NCI-H2029 treated with DMSO at 0.1 percent for 48 hours (cell line): ENCODE data around the gene IPO11.
"Not testable (repeated sequence)": the region's sequence is repeated elsewhere in the genome, so short reads cannot be mapped to it uniquely, and the experiment has no call there.

Experiments used
- DNase-seq: peaks from one replicate; lab custom pipeline; 2025; lab: John Stamatoyannopoulos, UW

The IPO11 gene

DNA sequence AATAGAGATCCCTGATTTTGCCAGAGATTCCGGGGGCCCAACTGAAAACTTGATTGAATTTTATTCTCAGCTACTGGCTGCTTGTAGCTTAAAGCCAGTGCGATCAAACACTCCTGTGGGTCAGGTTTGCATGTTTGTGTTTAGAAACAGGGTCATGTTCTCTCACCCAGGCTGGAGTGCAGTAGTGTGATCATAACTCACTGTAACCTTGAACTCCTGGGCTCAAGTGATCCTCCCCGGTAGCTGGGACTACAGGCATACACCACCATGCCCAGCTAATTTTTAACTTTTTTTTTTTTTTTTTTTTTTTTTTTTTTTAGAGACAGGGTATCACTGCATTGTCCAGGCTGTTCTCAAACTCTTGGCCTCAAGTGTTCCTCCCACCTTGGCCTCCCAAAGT is 232.7 kb downstream of the IPO11 start:
- DNase-seq: no peak

DNA sequence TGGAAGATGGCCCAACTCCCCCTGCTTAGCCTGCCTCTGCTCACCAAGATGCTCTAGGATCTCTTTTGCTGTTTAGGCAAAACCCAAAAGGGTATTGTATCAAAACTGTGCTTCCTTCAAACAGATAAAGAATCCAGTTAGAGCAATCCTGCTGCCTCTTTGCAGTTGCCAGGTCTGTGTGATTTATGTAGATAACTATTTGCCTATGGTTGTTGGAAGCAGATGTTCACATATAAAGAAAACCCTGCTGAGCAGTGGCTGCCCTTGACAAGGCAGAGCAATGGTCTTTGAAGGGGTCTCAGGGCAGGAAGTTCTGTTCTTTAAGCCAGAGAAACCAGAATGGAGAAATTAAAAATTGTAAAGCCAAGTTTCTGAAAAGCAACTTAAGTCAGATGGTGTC is 234.7 kb downstream of the IPO11 start:
- no peak for DNase-seq

DNA sequence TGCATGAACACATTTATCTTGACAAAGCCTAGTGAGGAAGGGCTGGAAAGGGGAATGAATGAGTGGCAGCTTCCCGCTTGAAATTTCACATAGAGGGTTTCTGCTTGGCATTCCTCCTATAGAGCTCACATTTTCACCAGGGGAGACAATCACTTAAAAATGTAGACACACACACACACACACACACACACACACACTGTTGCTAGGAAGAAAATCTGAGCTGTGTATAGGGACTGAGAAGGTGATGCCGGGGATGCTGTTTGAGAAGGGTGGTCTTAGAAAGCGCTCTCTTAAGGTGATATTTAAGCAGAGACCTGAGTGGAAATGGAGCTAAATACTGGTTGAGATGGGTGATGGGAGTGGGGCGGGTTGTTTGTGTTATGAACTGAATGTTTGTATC is 236.5 kb downstream of the IPO11 start:
- no peak for DNase-seq

DNA sequence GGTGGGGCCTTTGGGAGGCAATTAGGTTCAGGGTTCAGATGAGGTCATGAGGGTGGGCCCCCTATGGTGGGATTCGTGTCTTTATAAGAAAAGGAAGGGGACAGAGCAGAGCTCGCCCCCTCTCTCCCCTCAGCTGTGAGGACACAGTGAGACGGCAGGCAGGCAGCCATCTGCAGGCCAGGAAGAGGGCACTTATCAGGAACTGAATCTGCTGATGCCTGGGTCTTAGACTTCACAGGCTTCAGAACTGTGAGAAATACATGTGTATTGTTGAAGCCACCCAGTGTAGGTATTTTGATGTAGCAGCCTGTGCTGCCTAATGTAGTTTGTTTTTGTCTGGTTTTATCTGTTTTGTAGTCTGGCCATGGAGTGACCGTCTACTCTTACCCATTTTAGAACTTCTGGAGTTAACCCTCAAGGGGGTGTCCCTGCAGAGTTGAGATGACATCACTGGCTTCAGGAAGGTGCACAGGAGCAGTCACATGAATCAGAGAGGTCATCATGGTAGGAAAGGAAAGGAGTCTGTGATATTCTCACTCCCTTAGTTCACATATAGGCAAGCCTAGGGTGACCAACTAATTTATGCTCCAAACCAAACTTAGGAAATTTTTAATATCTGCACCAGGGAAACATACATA is 237.0 kb downstream of the IPO11 start:
- no peak for DNase-seq

DNA sequence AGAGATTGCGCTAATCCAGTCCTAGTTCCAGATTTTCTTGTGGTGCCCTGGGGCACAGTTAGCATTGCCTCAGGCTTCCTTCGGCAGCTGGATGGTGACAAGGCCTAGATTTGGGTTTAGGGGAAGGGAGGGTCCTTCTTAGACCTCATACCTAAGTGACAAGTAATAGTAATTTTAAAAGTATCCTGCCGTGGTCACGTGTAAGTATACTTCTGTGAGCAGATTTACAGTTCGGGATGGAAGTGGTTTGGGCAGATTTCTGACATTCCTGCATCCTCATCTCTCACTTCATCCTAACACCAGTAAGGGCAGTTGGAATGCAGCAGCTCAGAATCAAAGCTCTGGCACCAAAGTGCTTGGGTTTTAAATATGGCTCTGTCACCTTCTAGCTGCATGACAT is 237.6 kb downstream of the IPO11 start:
- no peak for DNase-seq

DNA sequence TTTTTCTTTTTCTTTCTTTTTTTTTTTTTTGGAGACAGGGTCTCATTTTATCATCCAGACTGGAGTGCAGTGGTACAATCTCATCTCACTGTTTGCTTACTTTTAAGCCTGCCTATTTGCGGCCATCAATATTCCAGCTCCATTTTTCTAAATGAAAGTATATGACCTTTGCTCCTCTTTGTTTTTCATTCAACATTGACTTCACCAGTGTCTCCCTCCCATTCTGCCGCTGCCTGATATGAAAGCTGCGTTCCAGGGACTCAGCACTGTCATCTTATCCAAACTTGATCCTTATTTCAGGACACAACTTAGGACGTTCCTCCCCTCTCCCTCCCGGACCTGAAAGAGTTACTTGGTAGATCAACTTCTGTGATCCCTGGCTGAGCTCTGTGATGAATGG is 239.7 kb downstream of the IPO11 start:
- no peak for DNase-seq

DNA sequence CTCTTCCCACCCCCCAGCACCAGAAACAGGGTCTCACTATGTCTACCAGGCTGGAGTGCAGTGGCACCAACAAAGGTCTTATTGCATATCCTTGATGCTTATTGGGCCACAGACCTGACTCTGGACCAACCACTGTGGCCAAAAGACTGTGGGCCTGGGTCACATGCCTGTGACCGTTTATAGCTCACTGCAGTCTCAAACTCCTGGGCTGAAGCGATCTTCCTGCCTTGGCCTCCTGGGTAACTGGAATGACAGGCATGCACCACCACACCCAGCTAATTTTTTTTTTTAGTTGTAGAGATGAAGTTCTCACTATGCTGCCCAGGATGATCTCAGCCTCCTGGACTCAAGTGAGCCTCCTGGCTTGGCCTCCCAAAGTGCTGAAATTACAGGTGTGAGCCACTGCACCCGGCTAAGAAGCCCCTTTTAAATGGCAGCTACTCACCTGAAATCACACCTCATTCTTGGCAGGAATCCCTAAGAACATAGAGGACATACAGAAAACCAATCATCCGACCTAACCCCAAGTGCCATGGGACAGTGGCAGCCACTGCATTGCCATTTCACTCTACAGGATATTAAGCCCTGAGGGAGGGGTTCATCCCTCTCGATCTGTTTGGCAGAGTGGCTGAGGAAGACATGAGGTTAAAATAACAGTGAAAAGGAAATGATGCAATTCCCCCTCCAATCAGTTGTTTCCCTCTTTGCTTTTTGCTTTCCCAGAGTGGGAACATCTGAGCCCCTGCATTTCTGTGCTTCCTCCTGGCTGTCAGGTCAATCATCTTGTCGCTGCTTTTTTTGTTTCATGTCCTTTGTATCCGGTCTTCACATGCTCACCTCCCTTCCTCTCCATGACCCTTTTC is 240.7 kb downstream of the IPO11 start:
- no peak for DNase-seq

DNA sequence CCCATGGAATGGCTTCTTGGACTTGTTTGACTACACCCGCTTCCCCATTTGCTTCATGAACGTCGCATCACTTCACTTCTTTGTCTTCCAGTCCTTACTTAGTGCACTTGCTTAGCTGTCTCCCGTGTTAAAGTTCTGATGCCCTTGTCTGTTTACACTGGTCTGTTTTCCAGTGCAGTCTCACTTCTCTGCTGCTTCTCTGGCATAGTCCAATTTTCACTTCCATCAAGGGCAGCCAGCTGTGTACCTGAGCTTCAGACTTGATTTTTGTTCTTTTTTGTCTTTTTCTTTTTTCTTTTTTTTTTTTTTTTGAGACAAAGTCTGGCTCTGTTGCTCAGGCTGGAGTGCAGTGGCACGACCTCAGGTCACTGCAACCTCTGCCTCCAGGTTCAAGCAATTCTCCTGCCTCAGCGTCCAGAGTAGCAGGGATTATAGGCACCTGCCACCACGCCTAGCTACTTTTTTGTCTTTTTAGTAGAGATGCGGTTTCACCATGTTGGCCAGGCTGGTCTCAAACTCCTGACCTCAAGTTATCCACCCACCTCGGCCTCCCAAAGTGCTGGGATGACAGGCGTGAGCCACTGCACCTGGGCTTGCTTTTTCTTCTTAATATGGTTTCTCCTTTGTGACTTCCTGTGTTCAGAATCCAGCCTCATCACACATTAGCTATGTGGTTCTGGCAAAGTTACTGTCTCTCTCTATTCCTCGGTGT is 241.5 kb downstream of the IPO11 start:
- DNase-seq: no peak

DNA sequence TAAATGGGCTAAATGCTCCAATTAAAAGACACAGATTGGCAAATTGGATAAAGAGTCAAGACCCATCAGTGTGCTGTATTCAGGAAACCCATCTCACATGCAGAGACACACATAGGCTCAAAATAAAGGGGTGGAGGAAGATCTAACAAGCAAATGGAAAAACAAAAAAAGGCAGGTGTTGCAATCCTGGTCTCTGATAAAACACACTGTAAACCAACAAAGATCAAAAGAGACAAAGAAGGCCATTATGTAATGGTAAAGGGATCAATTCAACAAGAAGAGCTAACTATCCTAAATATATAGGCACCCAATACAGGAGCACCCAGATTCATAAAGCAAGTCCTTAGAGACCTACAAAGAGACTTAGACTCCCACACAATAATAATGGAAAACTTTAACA is 245.2 kb downstream of the IPO11 start:
- not testable (repeated sequence) for DNase-seq

DNA sequence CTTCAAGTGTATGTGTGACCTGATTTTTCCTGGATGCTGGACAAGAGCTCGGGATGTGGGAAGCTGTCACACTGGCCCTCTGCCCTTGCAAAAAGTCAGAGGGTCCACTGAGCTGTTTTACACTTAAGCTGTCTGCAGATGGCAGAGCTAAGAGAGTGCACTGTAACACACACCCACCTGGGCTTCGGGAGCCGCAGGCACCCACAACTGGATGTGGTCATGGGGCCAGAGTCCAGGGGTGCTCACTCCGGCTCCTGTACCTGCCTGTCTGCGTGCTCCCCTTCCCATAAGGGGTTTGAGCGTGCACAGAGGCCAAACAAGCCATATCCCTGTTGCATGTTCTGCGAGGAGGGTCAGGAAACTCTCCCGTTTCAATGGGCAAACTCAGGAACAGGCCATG is 248.6 kb downstream of the IPO11 start:
- DNase-seq: no peak

DNA sequence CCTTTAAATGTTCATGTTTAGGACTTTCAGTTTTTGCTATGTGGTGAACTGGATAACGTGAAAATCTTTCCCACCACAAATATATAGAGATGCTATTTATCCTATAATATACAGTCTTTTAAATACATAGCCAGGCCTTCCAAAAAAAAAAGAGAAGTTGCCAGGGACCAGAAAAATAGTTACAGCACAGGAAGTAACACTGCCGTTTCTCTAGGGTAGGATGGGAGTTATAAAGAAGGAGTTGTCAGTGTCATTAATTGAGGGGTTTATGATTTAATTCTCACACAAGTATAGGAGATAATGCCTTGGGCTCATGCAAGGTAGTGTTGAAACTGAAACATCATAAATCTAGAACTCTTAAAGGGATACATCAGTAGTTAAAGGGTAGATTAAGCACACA is 250.0 kb downstream of the IPO11 start:
- DNase-seq: no peak

DNA sequence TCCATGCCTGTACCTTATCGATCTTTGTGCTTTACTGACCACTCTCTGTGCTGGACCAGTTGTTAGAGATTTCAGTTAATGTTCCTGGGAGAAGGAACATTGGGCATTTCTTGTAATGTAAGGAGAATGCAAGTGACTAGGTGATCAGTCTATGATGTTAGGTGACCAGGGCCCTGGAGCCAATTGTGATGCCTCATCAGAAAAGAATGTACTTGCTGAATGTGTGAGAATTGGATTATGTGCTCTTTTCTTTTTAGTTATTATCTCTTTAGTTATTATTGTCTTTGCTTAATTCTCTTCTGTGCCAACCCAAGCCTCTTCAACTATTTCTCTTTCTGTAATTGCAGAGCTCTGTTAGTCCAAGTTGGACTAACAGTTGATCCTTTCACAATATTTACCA is 258.9 kb downstream of the IPO11 start:
- no peak for DNase-seq

DNA sequence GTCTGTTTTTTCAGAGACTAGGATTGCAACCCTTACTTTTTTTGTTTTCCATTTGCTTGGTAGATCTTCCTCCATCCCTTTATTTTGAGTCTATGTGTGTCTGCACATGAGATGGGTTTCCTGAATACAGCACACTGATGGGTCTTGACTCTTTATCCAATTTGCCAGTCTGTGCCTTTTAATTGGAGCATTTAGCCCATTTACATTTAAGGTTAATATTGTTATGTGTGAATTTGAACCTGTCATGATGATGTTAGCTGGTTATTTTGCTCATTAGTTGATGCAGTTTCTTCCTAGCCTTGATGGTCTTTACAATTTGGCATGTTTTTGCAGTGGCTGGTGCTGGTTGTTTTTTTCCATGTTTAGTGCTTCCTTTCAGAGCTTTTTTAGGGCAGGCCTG is 264.0 kb downstream of the IPO11 start:
- not testable (repeated sequence) for DNase-seq
